Activated T-helper 17 cell treated with anti-CD3 and anti-CD28 coated beads, Interleukin-2, amount 50 U/mL, for 72 hours (primary cell): Measurements from ENCODE around the gene RPA3. TPM values are rescaled to one million over a fixed set of nuclear protein-coding genes. Genes with fewer than 3 reads are reported as not detected.

Experiments
- ATAC-seq: fragments of 150-1000 bp; cut with Tn5 transposase; replicated peaks from 2 replicates; pipeline ENCODE4 v1.10.0; 2021; ENCODE audit warnings: mild to moderate bottlenecking, moderate library complexity
- H3K27ac Mint-ChIP-seq: one replicate; pipeline ENCODE4 v1.8.0; 2022; ENCODE audit warnings: mixed read lengths
- H3K27me3 Mint-ChIP-seq: one replicate; pipeline ENCODE4 v1.8.0; 2022; ENCODE audit warnings: mixed read lengths
- H3K36me3 Mint-ChIP-seq: one replicate; pipeline ENCODE4 v1.8.0; 2022; ENCODE audit warnings: low read depth, mild to moderate bottlenecking, mixed read lengths
- H3K4me1 Mint-ChIP-seq: one replicate; pipeline ENCODE4 v1.8.0; 2022; ENCODE audit warnings: mixed read lengths
- H3K4me3 Mint-ChIP-seq: one replicate; pipeline ENCODE4 v1.8.0; 2022; ENCODE audit warnings: mild to moderate bottlenecking, mixed read lengths
- H3K9me3 Mint-ChIP-seq: one replicate; pipeline ENCODE4 v1.8.0; 2022; ENCODE audit warnings: mixed read lengths
- total RNA-seq, 2 donors: library from RNA; stranded (reverse); gene quantifications; one replicate each; pipeline ENCODE4 v1.2.3, GENCODE V29; 2022

RPA3 gene
- total RNA-seq, 2 donors from 2014 or later: 102 to 136 TPM

DNA sequence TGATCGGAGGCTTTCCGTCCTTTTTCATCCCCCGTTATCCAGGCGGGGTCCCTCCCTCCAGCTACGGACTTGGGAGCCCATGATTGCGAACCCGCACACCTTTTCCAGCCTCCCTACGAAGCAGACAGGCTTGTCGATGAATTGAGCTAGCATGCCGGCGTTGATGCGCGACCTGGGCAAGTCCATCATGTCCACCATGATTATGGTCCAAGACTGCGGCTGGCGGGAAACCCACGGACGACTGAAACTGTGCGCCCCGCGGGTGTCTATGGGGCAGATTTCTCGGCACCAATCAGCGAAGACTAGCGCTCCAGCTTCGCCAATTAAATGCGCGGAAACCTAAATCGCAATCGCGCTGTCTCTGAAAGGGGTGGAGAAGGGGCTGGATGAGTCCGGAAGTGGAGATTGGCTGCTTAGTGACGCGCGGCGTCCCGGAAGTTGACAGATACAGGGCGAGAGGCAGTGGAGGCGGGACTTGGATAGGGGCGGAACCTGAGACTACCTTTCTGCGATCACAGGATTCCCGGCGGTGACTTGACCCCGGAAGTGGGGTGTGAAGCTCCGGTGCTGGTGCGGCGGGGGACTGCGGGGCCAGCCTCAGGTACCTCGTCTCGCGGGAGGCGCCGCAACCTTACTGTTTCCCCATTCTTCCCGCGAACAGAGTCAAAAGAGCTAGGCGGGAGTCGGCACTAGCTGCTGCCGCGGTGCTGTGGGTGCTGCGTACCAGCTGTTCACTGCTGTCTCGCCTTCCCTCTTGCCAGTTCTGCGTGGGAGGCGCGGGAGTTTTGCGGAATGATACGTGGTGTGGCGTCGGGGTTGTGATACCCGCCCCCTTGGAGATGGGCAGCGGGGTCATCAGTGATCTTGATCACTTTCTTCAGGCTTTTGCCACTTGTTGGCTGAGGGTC lies 77.9 kb downstream of the RPA3 start, which contains the start of gene UMAD1:
Gene UMAD1 (plus strand): TSS at position 532 of the 908 bp plus-strand sequence. CDS start 32,620 bp downstream, outside the sequence.
- Mint-ChIP-seq H3K4me3 (peak within 1 kb of the TSS; percentile 97), H3K4me1 (peaks cover 24% of the 10 kb centered on the region), H3K27ac (peak within 1 kb of the TSS; percentile 98), H3K27me3 (no peaks in the 10 kb centered on the region), H3K9me3 (no peaks in the 10 kb centered on the region), H3K36me3 (peaks cover 94% of the 10 kb centered on the region)
- peak; percentile 95 for ATAC-seq

DNA sequence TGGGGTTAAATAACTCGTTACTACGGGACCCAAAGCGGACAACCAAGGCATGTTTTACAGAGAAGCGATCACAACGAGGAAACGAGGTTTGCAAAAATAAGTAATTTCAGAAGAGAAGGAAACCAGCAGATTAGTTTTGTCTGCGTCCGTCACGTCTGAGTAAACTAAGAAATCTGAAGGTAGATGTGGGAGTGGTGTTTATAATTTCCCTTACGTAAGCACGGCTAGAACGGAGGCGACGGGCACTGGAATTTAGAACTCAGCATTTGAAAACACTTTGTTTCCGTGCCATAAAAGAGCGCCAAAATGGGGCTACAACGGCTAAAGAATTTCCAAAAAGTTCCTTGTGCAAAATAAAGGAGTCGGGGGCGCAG lies 78.6 kb downstream of the RPA3 start:
- H3K36me3 Mint-ChIP-seq: peaks cover 90% of the 10 kb centered on the region
- peak overlapping the region; percentile 97 for H3K4me3 Mint-ChIP-seq
- H3K4me1 Mint-ChIP-seq: peaks cover 24% of the 10 kb centered on the region
- no peaks in the 10 kb centered on the region for H3K27me3 Mint-ChIP-seq
- peak overlapping the region; percentile 98 for H3K27ac Mint-ChIP-seq
- peak; percentile 52 for ATAC-seq
- no peaks in the 10 kb centered on the region for H3K9me3 Mint-ChIP-seq

DNA sequence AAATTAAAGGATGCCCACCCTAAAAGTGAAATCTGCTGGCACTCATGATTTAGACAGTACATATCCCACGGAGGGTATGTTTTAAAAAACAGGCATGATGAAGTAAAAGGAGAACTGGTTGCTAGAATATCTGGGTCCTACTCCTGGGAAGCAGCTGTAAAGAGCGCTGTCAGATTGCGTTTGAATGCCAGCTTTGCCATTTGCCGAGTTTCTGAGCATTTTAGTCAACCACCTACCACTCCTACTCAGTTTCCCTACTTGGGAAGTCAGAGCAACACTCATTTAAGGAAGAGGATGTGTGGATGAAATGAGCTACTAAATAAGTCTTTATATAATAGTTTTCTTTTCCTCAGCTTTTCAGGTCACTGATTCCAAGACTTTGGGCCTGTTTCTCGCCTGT lies 79.0 kb downstream of the RPA3 start:
- H3K27ac Mint-ChIP-seq: peak overlapping the region; percentile 98
- H3K4me1 Mint-ChIP-seq: peaks cover 24% of the 10 kb centered on the region
- ATAC-seq: no peak
- H3K27me3 Mint-ChIP-seq: no peaks in the 10 kb centered on the region
- peaks cover 86% of the 10 kb centered on the region for H3K36me3 Mint-ChIP-seq
- peak overlapping the region; percentile 97 for H3K4me3 Mint-ChIP-seq
- no peaks in the 10 kb centered on the region for H3K9me3 Mint-ChIP-seq

DNA sequence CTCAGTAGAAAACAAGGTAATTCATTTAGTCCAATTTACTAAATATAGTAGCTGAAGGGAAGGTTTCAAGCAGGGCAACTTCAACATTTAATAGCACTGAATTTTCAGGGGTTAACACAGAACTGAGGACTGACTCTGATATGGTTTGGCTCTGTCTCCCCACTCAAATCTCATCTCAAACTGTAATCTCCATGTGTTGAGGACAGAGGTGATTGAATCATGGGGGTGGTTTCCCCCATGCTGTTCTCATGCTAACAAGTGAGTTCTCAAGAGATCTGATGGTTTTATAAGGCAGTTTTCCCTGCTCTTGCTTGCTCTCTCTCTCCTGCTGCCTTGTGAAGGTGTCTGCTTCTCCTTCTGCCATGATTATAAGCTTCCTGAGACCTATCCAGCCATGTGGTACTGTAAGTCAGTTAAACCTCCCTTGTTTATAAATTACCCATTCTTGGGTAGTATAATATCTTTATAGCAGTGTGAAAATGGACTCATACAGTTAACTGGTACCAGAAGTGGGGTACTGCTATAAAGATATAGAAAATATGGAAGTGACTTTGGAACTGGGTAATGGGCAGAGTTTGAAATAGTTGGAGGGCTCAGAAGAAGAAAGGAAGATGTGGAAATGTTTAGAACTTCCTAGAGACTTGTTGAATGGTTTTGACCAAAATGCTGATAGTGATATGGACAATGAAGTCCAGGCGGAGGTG lies 87.6 kb downstream of the RPA3 start:
- peak; percentile 55 for ATAC-seq
- no peak overlapping the region for H3K27ac Mint-ChIP-seq
- H3K4me3 Mint-ChIP-seq: no peak overlapping the region
- H3K36me3 Mint-ChIP-seq: peaks cover 3% of the 10 kb centered on the region
- H3K27me3 Mint-ChIP-seq: no peaks in the 10 kb centered on the region
- no peaks in the 10 kb centered on the region for H3K4me1 Mint-ChIP-seq
- H3K9me3 Mint-ChIP-seq: peaks cover 9% of the 10 kb centered on the region

DNA sequence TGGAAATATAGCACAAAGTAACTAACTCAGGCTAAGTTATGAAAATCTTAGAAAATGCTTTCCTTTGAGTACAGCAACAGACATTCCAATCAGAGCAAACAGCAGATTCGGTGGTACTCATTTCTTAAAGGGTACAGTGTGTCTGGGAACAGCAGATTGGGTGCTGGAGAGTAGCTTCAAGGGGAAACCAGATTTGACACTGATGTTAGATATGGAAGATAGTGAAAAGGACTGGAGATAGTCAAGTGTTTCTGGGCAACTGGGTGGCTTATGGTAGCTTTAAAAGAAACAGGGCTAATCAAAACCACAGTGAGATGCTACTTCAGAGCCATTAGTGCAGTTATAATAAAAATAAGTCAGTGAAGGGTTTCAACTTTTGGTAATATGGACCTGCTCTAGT lies 89.9 kb downstream of the RPA3 start:
- Mint-ChIP-seq H3K27me3 (no peaks in the 10 kb centered on the region), H3K4me3 (no peak overlapping the region), H3K4me1 (no peaks in the 10 kb centered on the region), H3K9me3 (peaks cover 10% of the 10 kb centered on the region), H3K36me3 (no peaks in the 10 kb centered on the region), H3K27ac (no peak overlapping the region)
- no peak for ATAC-seq

DNA sequence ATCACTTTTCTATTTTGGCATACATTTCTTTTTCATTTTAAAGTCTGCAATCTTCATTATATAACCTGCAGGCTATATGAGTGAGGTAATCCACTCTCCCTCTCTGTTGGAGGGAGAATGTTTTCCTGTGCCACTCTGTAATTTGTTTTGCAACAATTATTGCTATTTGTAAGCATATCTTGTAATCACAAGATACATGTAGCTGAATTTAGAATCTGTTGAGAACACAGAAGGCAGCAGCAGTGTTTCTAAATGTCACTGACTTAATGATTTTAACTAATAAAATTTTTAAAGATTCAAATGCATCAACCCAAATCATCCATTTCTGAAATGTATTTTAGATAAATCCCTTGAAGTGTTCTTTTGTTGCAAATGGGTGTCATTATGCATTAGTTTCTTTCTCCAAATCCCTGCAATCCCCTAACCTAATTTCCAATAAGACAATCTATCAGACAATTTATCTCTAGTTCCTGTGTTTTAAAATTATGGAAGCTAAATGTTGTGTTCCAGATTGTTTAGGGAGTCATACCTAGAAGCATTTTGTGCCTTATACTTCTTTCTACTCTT lies 97.7 kb downstream of the RPA3 start:
- Mint-ChIP-seq H3K27me3 (no peaks in the 10 kb centered on the region), H3K36me3 (no peaks in the 10 kb centered on the region), H3K27ac (no peak overlapping the region), H3K4me3 (no peak overlapping the region), H3K9me3 (peaks cover under 1% of the 10 kb centered on the region), H3K4me1 (no peaks in the 10 kb centered on the region)
- ATAC-seq: no peak

DNA sequence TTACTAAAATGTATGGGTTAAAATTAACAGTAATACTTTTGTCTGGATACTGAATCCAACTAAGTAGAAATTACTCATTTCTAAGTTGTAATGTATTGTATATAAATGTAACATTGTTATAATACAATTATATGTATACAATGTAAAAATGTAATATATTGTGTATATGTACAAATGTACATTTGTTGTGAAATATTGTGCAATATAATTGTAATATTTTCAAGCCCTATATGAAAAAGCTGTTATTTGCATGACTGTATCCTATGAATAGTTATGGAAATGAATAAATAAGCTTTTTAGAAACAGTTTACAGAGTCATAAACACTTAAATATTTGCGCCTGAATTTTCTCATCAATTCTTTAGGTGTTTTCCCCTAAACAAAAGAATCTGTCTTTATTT lies 98.2 kb downstream of the RPA3 start:
- Mint-ChIP-seq H3K4me3 (no peak overlapping the region), H3K36me3 (no peaks in the 10 kb centered on the region), H3K4me1 (no peaks in the 10 kb centered on the region), H3K9me3 (no peaks in the 10 kb centered on the region), H3K27me3 (no peaks in the 10 kb centered on the region), H3K27ac (no peak overlapping the region)
- no peak for ATAC-seq

DNA sequence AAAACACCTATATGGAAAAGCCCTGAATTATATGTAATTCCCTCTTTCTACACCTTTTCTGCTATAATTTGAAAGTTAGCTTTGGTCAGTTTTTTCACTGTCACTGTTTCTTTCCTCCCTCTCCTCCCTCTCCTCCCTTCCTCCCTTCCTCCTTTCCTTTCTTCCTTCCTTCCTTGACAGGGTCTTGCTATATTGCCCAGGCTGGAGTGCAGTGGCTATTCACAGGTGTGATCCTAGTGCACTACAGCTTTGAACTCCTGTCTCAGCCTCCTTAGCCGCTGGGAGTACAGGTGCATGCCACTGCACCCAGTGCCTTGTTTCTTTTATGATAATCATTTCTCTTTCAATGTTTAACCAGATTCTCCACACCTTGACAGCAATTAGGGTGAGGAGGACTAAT lies 100.0 kb downstream of the RPA3 start:
- no peaks in the 10 kb centered on the region for H3K4me1 Mint-ChIP-seq
- H3K9me3 Mint-ChIP-seq: no peaks in the 10 kb centered on the region
- no peaks in the 10 kb centered on the region for H3K36me3 Mint-ChIP-seq
- ATAC-seq: no peak
- no peak overlapping the region for H3K4me3 Mint-ChIP-seq
- no peak overlapping the region for H3K27ac Mint-ChIP-seq
- no peaks in the 10 kb centered on the region for H3K27me3 Mint-ChIP-seq

DNA sequence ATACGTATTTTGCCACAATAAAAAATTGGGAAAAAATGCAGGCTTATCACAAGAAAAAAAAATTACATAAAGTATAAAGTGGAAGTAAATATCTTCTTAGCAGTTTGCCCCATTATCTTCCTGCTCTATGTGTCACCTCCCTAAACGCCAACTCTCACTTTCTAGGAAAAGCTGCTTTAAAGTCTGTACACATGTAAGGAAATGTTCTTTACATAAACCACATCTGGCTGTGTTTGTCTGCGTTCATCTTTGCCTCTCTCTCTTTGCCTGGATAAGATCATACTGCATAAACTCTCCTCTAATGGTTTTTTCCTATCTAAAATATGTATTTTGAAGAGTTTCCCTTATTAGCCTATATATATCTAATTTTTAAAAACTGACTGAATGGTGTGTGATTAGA lies 100.9 kb downstream of the RPA3 start:
- Mint-ChIP-seq H3K4me3 (no peak overlapping the region), H3K4me1 (no peaks in the 10 kb centered on the region), H3K36me3 (no peaks in the 10 kb centered on the region), H3K27me3 (no peaks in the 10 kb centered on the region), H3K27ac (no peak overlapping the region), H3K9me3 (no peaks in the 10 kb centered on the region)
- ATAC-seq: no peak

DNA sequence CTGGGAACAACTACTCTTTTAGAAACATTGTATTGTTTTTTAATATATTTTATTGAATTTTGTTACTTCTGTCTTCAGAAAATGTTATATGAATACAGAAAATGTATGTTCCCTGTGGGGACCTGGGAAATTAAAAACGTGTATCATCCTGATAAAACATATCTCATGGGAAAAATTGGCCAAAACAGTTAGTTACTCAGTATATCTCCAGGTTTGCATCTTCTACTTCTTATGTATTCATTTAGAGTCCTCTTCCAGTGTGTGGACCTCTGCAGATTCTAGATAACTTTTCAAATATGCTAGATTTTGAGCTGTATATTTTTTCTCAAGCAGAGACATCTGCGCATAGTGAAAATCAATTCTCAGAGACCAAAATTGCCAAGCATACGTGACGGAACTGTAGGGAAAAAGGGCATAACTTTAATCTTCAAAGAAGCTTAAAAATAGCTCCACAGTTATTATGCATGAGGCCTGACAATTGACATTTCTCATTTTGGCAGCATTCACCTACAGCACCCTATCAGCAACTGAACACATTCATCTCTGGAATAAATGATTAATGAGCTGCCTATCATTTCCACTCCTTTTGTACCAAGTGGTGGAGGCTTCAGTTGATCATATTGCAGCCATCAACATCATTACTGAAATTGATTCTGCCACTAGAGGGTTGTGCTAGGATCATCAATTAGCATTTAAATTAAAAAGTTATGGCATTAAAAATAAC lies 104.2 kb downstream of the RPA3 start:
- H3K27ac Mint-ChIP-seq: no peak overlapping the region
- no peaks in the 10 kb centered on the region for H3K27me3 Mint-ChIP-seq
- ATAC-seq: no peak
- H3K9me3 Mint-ChIP-seq: no peaks in the 10 kb centered on the region
- peaks cover 6% of the 10 kb centered on the region for H3K36me3 Mint-ChIP-seq
- no peaks in the 10 kb centered on the region for H3K4me1 Mint-ChIP-seq
- H3K4me3 Mint-ChIP-seq: no peak overlapping the region

DNA sequence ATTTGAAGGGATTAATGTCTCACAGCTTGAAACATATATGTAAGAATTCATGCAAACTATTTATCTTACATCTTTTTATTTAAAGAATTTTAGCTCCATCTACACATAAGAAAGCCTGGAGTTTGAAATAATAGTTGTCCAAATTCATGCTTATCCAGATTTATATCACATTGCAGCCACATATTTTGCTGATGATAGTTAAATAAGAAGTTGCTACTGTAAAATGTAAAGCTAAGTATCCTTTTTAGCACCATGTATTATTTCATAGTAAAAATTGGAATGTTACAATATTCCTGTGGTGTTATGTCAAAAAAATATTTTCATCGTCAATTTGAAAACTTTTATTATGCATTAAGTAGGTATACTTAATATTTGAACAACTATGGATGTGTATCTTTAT lies 105.2 kb downstream of the RPA3 start:
- ATAC-seq: no peak
- Mint-ChIP-seq H3K36me3 (peaks cover 6% of the 10 kb centered on the region), H3K4me3 (no peak overlapping the region), H3K9me3 (no peaks in the 10 kb centered on the region), H3K4me1 (no peaks in the 10 kb centered on the region), H3K27me3 (no peaks in the 10 kb centered on the region), H3K27ac (no peak overlapping the region)

DNA sequence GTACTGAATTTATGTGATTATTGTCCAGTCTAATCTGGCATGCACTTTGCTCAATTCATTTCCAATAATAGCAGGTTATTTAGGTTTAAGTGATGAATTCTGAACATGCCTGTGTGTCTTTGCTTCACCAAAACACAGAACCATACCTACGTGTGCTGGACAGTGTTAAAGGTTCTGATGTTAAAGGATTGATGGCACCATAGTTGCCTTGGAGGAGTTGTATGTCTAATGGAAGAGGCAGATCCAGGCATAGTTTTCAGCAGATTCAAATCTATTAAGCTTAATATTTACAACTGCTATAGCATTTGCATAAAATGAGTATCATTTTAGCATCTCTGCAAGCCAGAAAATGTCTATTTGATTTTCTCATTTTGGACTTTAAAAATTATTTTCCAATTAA lies 105.9 kb downstream of the RPA3 start:
- no peak for ATAC-seq
- Mint-ChIP-seq H3K36me3 (peaks cover 12% of the 10 kb centered on the region), H3K4me3 (no peak overlapping the region), H3K27ac (no peak overlapping the region), H3K27me3 (no peaks in the 10 kb centered on the region), H3K9me3 (no peaks in the 10 kb centered on the region), H3K4me1 (no peaks in the 10 kb centered on the region)

DNA sequence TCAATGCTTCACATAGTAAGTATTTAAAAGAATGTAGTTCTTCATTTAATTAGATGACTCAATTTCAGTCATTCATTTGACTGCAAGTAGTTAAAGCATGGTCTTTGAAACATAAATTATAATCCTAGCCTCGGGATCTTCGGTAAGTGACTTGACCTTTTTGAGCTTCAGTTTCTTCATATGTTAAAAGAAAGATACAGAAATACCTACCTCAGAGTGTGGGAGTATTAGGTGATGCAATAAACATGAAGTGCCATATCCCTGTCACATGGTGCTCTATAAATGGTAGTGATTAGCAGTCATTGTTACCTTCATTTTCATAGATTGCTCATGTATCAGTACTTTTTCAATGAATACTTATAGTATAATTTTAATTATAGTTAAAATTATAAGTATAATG lies 109.1 kb downstream of the RPA3 start:
- H3K27me3 Mint-ChIP-seq: no peaks in the 10 kb centered on the region
- H3K9me3 Mint-ChIP-seq: no peaks in the 10 kb centered on the region
- peaks cover 23% of the 10 kb centered on the region for H3K36me3 Mint-ChIP-seq
- no peak overlapping the region for H3K4me3 Mint-ChIP-seq
- no peaks in the 10 kb centered on the region for H3K4me1 Mint-ChIP-seq
- H3K27ac Mint-ChIP-seq: no peak overlapping the region
- ATAC-seq: no peak

DNA sequence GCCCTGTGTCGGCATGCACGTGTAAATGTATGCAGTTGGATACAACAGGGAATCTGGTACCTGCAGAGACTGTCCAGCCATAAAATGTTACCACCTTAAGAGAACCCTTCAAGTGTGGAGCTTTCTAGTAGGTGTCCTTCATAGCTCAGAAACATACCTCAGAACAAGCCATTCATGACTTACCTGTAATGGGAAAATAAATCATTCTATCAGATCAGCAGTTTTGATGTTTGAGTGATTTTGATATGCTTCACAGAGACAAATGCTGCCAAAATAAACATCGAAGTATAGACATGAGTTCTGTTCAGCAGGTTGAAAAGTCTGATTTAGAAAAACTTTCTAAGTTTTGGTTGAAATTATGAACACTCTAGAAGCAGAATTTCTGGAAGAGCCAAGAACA lies 111.4 kb downstream of the RPA3 start:
- H3K9me3 Mint-ChIP-seq: no peaks in the 10 kb centered on the region
- no peak for ATAC-seq
- H3K27ac Mint-ChIP-seq: no peak overlapping the region

More for the DNA sequence above, 111.4 kb downstream of the RPA3 start:
- Mint-ChIP-seq H3K4me1 (no peaks in the 10 kb centered on the region), H3K4me3 (no peak overlapping the region), H3K36me3 (peaks cover 23% of the 10 kb centered on the region), H3K27me3 (no peaks in the 10 kb centered on the region)
